Measurements from ENCODE around the gene ME3. TPM values are rescaled to one million over a fixed set of nuclear protein-coding genes. Genes with fewer than 3 reads are reported as not detected.

ME3 gene
- total RNA-seq, 1 donor from 2014 or later, result 9.7 TPM

DNA sequence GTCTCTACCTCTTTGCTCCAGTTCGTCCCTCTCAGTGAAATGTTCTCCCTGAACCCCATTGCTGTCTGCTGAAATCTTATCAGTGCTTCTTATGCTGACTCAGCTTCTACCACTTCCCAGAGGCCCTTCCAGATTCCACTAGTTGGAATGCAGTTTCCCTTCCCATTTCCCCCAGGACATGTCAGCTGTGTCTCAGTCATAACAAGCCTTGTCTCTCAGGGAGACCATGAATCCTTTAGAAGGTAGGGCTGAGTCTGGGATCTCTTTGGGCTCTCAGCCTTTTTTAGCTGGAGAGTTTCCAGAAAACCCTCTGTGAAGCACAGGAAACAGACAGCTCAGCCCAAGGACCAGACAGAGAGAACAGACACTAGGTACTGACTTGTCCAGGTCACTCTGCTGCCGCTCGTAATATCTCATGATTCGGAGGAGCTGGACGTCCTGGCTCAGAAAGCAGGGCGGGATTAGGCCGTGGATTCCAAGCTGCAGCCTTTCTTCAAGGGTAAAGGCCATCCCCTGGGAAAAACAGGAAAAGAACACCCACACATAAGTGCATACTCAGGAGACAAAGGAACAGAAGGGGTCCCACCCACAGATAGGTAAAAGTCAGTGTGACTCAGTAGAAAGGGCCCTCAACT lies 113.0 kb downstream of the ME3 start:
- peak overlapping the region; percentile 61 for H3K27ac Mint-ChIP-seq
- peaks cover 10% of the 10 kb centered on the region for H3K9me3 Mint-ChIP-seq
- no peak for TF ChIP-seq CTCF (conservative IDR thresholded peaks at IDR 0.05)
- DNase-seq (ENCODE audit: extremely low spot score, unreplicated experiment), result no peak
- H3K27me3 Mint-ChIP-seq, result no peaks in the 10 kb centered on the region
- no peak overlapping the region for H3K4me3 Mint-ChIP-seq
- H3K4me1 Mint-ChIP-seq (ENCODE audit: unreplicated experiment), result peaks cover 7% of the 10 kb centered on the region
- H3K36me3 Mint-ChIP-seq, result no peaks in the 10 kb centered on the region

- Mint-ChIP-seq H3K9me3 (peaks cover 10% of the 10 kb centered on the region), H3K36me3 (no peaks in the 10 kb centered on the region), H3K4me1 (ENCODE audit: unreplicated experiment) (peaks cover 7% of the 10 kb centered on the region), H3K27ac (peak overlapping the region; percentile 61), H3K27me3 (no peaks in the 10 kb centered on the region), H3K4me3 (no peak overlapping the region)
- TF ChIP-seq CTCF (conservative IDR thresholded peaks at IDR 0.05), result no peak
- no peak for DNase-seq (ENCODE audit: extremely low spot score, unreplicated experiment)
These were observed 113.6 kb downstream of the ME3 start for GRCh38 chr11:86558841-86559240.

DNA sequence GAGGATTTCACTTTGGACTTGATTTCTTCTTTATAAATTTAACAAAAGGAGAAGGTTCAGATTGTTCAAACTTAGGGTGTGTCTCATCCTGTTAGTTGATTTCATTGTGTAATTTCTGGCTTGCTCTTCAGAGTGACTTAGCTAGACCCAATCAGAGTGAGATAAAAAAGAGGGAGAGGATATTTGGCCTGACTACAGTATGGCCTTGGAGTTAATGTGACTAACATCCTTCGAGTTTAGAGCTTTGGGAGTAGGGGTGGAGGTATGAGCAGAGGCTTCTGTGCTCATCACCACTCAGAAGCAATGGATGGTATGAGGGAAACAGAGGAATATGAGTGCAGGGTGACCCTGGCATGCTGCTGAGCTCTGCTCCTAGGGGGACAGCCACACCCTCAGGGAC lies 114.2 kb downstream of the ME3 start:
- no peaks in the 10 kb centered on the region for H3K36me3 Mint-ChIP-seq
- H3K4me3 Mint-ChIP-seq, result no peak overlapping the region
- no peak overlapping the region for H3K27ac Mint-ChIP-seq
- no peak for DNase-seq (ENCODE audit: extremely low spot score, unreplicated experiment)
- H3K4me1 Mint-ChIP-seq (ENCODE audit: unreplicated experiment), result peaks cover 7% of the 10 kb centered on the region
- TF ChIP-seq CTCF (conservative IDR thresholded peaks at IDR 0.05), result no peak
- no peaks in the 10 kb centered on the region for H3K27me3 Mint-ChIP-seq
- peaks cover 8% of the 10 kb centered on the region for H3K9me3 Mint-ChIP-seq

DNA sequence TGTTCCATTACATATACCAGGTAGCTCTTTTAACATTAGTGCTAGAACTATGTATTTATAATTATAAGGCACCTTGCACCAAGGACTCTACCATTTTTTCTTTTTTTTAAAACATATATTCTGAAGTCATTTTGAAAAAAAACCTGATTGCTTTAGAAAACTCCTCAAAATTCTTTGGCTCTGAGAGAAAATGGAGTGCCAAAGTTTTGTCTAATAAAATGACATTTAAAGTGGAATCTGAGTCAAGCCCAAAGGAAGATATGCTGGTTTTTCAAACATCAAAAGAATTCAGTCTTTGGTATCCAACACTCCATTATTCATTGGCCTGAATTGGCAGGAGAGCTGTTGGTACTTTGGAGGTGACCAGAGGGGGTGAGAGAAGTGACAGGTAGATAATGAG lies 116.5 kb downstream of the ME3 start:
- TF ChIP-seq CTCF (conservative IDR thresholded peaks at IDR 0.05), result no peak
- no peak overlapping the region for H3K27ac Mint-ChIP-seq
- H3K9me3 Mint-ChIP-seq, result peaks cover under 1% of the 10 kb centered on the region

DNA sequence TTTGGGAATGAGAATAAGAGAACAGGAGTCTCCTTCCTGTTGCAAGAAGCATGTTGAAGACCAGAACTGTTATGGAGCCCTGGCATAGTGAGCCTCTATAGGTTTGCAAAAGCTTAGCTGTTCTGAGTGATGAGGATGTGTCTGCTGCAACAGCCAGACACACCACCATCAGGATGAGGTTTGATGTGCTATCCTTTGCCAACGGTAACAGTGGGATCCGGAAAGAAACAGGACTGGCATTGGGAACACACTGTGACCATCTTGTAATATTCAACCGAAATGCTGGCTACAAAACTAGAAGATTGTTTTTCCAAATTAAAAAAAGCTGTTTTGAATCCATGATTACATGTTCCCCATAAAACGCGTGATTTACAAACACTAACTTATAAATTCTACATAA lies 117.0 kb downstream of the ME3 start:
- TF ChIP-seq CTCF (conservative IDR thresholded peaks at IDR 0.05), result no peak
- peaks cover 4% of the 10 kb centered on the region for H3K9me3 Mint-ChIP-seq
- no peaks in the 10 kb centered on the region for H3K27me3 Mint-ChIP-seq
- DNase-seq (ENCODE audit: extremely low spot score, unreplicated experiment), result no peak
- H3K36me3 Mint-ChIP-seq, result no peaks in the 10 kb centered on the region
- H3K4me3 Mint-ChIP-seq, result no peak overlapping the region
- peaks cover 14% of the 10 kb centered on the region for H3K4me1 Mint-ChIP-seq (ENCODE audit: unreplicated experiment)
- no peak overlapping the region for H3K27ac Mint-ChIP-seq

More for the DNA sequence above, 116.5 kb downstream of the ME3 start:
- DNase-seq (ENCODE audit: extremely low spot score, unreplicated experiment), result no peak
- no peaks in the 10 kb centered on the region for H3K27me3 Mint-ChIP-seq
- no peaks in the 10 kb centered on the region for H3K36me3 Mint-ChIP-seq
- peaks cover 14% of the 10 kb centered on the region for H3K4me1 Mint-ChIP-seq (ENCODE audit: unreplicated experiment)
- no peak overlapping the region for H3K4me3 Mint-ChIP-seq

All from type B pancreatic cell (in vitro differentiated cells).